Activated gamma-delta T cell treated with anti-CD3 and anti-CD28 coated beads, Interleukin-2, amount 50 U/mL, for 16 hours (primary cell): Measurements from ENCODE around the gene C3orf52.

Source experiments
- DNase-seq: peaks from one replicate; pipeline ENCODE4 v3.0.0-alpha.2; 2020; ENCODE audit warnings: low read depth

Gene C3orf52

DNA sequence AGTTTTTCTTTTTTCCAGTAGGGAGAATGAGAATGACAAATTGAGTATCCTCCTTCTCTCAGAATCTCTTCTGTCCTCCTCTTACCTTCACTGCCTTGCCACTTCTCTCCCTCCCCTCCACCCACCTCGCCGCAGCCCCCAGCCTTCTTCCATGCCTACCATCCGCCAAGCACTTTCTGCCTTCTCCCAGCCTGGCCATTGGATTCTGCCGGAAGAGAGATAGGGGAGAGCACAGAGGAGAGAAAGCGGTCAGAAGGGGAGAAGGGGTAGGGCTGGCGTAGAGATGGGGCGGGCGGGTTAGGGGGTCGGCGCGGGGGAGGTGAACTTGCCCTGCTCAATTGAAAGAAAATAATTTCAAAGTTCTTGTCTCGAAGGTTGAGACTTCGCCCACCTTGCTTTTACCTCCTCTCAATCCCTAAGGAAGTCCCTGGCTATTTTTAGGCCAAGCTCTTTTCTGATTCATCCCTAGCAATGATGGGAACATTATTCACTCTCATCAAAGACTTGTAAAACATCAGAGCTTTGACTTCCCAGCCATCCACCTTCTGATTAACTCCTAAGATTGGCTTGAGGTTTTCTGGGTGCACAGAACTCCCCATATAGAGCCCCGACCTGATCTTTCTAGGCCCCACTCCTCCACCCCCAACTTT lies 811 bp downstream of the C3orf52 start:
- no peak for DNase-seq

DNA sequence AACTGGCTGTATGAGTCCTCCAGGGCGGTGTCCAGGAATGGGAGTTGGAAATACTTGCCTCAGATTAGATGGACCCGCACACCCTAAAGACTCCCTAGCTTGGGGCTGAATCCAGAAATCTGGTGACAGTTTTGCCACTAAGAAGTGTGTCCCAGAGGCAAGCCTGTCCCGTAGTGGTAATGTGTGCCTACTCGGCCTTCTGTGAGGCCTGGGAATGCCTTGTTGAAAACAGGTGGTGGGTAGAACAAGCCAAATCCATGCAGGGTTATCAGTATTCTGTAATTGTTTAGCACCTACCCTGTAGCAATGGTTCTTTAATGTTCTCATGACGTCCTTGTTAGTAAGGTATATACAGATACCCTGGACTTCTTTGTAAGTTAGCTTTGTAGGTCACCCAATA lies 1.6 kb downstream of the C3orf52 start:
- no peak for DNase-seq

DNA sequence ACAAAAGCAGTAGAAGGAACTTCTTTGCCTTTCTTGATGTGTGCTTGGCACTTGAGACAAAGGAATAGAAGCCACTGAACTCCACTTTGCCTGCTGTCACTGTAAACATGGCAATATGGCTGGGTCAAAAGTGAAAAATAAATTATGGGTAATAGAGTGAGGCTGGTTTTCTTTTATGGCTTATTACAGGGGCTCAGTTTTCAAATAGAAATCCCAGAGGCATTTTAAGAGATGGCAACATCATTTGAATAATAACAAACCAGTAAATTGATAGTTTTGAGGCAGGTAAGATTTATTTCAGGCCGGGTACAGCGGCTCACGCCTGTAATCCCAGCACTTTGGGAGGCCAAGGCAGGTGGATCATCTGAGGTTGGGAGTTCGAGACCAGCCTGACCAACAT lies 2.8 kb downstream of the C3orf52 start:
- DNase-seq, result no peak

DNA sequence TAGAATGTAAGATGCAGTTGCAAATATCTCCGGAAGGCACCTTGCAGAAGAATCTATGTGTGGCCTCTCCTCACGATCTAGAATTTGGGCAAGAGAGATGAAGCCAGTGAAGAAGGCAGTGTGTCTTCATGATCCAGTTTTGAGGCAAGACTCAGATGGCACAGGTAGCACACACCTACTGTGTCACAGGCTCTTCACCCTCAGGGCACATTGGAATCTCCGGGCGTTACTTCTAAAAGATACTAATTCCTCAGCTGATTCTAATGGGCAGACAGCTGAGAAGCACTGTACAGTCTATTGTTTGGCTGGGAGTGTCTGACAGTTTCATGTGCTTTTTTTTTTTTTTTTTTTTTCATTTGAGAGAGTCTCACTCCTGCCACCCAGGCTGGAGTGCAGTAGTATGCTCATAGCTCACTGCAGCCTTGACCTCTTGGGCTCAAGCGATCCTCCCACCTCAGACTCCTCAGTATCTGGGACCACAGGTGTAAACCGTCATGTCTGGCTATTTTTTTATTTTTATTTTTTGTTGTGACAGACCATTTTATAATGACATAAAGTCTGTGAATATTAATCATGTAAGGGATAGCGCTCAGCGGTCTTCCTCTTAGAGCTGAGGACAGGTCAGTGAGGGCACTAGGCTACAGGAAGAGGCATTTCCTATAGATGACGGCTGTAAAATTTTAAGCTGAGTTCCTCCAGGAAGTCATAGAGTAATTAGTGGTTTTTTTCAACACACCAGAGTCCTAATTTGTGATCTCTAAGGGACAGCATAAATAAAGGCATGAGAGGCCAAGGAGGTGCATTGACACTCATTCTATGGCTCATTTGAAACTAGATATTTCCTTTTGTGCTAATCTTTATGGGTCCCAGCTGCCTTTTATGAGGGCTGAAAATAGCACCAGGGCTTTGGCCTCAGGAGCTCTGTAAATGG lies 4.0 kb downstream of the C3orf52 start:
- no peak for DNase-seq

DNA sequence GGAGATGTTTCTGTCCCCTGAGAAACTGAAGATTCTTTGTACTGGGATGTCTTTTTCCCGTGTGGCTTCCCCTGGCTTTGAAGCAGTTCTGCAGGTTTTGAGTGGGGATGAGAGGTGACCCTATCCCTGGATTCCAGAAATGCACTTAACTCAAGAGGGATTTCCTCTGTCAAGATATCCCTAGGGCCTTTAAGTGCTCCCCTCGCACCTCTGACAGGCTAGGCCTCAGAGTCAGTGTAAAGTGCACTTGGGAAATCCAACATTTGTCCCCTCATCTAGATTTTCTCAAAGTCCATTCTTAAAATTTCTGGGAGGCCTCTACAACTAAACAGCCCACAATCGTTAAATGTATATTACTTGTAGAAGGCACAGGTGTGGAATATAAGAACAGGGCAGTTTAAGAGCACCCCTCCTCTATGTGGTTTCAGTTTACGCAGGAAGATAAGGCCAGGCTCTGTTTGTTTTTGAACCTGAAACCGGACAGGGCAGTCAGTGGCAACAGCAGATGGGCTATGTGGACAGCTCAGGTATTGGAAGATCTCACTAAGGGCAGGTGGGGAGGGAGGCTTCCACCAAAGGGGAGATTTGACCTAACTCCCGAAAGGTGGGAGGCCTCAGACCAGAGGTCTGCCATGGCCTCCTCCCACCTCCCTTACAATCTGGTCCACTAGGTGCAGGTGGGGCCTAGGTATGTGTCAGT lies 4.8 kb downstream of the C3orf52 start:
- DNase-seq, result no peak

DNA sequence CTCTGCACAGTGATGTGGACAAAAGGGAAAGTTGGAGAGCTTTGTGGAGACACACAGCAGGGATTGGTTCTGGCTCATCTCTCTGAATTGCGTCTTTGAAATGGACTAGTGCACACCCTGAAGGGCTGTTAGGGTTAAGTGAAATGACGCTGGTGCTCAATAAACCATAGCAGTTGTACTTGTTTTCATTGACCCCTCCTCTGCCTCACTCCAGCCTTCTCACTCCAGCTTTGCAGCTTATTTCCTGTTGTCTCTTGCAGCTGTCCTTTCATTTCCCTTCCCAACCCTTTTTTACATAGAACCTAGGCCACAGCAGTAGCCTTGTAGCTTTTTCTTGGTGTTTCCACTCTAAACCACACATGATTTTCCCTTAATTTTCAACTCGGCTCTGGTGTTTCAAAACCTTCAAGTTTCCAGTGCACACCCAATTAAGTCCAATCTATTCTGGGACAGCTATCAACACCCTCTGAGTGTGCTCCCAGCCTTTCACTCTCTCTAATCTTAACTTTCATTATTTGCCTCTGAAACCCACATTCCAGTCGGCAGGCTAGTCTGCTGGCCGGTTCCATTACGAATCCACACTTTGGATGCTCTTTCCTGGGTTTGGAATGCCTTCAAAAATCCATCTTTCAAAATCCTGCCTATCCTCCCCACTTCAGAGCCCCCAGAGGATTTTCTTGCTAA lies 6.4 kb downstream of the C3orf52 start:
- DNase-seq, result no peak

DNA sequence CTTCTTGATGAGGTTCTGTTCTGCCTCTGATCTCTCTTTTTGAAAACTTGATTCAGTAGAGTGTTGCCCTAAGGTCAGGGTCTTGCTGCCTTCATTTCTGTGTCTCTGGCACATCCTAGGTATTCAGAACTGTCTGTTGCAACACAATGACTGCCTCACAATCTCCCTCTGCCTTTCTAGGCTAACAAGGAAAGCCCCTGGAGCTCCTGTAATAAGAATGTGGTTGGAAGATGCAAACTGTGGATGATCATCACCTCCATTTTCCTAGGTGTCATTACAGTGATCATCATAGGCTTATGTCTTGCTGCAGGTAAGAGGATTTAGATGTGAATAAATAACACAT lies 7.0 kb downstream of the C3orf52 start:
- no peak for DNase-seq

DNA sequence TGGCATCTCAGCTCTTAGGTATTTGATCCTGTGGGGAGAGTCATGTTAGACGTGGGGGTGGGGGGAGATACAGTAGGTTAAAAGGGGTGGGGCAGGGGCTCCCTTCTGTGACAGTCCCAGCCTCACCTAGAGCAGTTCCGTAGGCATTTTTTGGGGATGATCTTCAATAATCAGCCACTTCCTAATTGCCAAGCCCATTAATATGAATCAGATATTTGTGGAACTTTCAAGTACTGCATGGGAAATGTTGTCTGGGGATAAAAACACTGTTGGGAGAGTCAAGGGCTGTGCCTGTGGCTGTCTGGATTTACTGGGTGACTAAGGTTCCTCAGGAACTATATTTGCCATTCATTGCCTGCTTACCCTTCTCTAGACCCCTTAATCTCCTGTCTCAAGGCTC lies 9.5 kb downstream of the C3orf52 start:
- no peak for DNase-seq

DNA sequence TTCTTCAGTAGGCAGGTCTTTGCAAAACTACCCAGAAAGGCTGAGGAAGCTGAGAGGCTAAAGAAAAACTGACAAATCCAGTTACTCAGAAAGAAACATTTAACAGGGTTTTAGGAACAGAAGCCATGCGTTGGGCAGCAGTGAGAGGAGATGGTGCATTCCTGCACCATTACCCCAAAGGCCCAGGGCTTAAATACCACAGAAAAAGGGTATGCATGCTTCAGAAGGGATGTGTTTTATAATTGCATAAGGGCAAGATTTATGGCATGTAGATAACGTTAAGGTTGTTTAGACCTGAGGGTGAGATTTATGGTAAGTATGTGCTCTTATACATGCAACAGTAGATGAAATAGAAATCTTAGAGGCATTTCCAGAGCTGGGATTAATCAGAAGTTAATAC lies 10.0 kb downstream of the C3orf52 start:
- no peak for DNase-seq

DNA sequence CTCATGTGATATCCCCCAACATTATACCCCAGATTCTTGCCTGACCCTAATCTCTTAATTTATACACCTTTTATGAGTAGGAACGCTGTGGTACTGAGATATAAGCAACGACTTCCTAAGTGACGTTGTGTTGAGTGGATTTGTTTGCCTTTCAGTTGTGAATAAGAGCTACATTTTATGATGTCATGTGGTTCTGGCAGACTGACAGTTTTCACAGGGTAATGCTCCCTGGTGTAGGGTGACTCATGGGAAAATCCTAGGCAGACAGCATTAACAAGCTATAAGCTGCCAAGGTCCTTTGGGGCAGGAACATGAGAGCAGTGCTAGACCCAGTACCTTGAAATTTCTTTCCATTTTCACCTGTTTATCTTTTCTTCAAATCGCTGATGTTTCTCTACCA lies 11.2 kb downstream of the C3orf52 start:
- DNase-seq, result no peak

DNA sequence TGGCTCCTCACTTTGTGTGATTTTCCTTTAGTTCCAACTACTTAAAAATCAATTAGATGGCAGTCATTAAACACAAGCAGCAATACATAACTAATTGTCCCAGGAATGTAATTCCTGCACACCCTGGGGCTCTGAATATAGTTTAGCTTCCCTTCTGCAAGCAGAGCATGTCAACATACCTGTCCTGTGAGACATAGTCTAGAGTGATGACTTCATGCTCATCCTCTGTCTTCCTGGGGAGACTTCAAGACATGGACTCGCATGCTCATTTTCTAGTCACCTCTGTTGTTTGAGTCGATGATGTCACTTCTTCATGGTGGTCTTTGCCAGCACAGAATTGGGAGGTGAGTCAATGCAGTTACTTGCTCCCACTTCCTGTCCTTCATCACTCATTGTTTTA lies 15.7 kb downstream of the C3orf52 start:
- DNase-seq, result no peak

DNA sequence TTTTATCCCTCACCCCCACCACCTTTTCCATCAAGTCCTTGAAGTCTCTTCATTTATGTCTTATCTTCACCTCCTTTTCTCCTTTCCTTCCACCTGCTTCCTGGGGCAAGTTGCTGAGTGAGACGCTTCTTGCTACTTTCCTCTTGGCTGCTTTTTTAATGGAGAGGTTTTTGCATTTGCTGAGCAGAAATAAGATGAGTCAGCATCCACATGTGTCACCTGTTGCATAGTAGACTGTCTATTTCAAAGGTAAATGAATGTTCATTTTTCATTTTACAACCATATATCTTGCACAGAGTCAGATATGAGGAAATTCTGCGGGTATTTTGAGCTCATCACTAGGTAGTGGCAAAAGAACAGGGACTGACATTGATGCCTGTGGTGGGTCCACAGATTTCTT lies 18.6 kb downstream of the C3orf52 start:
- DNase-seq, result no peak

DNA sequence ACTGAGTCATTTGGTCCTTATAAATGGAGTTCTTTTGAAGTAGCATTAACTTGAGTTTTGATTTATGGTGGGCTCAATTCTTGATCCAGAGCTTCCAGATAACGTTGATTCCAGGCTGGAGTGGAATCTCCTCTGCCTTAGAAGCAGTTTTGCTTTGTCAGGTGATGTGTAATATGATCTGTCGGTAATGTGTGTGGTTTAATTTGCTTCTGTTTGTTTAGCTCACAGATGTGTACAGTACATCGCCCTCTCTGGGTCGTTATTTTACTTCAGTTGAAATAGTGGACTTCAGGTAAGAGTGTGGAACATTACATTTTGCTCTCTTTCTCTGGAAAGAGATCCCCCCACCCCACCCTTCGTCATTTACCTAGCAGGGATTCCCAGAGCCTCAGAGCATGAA lies 23.1 kb downstream of the C3orf52 start:
- no peak for DNase-seq

DNA sequence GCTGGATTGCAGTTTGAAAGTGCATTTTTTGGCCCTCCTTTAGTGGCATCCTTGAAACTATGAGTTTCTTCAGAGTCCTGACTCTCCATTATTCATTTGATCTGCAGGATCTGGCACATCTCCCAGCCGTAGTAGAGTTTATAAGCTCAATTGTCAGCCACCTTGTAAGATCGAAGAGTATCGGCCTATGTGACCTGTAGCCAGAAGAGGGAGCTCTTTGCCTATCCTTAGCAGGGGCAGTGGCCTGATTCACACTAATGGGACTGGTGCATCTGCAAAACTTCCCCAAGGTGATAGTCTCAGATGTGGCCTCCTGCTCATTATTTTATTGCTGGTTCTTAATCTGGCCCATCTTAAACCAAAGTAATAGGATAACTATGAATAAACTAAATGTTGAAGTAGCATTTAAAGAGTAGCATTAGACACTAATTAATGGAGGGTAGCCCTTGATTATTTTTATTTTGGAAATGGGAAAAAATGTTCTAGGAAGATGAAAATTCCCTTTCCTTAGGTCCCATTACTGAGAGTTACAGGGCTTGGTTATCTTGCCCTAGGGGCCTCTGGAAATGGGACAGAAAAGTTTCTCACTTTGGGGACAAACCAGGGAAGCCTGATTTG lies 25.7 kb downstream of the C3orf52 start:
- peak; percentile 36 for DNase-seq

DNA sequence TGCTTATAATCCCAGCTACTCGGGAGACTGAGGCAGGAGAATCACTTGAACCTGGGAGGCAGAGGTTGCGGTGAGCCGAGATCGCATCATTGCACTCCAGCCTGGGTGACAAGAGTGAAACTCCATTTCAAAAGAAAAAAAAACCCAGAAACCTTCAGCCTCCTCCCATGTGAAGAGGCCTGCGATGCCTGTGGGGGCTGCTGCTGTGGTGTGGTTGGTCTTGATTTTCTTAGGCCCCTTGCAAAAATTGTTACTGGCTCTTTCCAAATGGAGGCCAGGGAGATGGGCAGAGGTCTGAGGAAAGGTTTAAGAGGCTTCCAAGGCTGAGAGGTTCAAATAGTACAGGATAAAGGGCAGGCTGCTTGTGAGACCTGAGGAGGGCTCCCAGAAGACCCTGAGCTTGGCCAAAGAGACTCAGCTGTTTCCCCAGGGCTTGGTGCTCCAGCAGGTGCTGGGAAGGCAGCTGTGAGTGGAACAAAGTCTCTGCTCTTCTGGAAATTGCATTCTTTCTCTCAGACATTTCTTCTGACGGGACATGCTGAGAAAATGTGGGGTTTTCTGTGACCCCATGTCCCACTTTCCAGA lies 28.5 kb downstream of the C3orf52 start:
- DNase-seq, result no peak

DNA sequence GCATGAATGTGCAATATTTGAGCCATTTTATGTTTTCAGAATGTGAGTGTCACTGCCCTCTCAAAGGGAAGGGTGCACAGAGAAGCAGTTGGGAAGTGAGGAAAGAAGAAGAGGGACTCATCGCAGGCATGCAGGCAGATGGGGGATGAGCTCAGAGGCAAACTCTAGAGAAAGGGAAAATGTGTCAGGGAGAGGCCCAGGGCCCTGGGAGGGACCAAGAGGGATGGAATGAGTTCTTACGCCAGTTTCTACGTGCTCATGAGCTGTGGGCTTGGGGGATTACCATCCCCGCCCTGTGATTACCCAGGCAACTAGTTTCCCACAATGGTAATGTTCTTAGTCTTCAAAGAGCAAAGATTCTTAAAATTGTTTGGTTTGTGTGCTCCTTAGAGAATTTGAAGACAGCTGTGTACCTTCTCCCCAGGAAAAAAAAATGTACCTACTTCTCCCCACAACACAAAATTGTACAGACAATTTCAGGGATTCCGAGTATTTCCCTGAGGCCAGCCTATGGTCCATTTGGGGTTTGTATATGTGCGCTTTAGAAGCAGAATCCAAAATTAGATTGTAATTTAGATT lies 29.1 kb downstream of the C3orf52 start:
- no peak for DNase-seq

DNA sequence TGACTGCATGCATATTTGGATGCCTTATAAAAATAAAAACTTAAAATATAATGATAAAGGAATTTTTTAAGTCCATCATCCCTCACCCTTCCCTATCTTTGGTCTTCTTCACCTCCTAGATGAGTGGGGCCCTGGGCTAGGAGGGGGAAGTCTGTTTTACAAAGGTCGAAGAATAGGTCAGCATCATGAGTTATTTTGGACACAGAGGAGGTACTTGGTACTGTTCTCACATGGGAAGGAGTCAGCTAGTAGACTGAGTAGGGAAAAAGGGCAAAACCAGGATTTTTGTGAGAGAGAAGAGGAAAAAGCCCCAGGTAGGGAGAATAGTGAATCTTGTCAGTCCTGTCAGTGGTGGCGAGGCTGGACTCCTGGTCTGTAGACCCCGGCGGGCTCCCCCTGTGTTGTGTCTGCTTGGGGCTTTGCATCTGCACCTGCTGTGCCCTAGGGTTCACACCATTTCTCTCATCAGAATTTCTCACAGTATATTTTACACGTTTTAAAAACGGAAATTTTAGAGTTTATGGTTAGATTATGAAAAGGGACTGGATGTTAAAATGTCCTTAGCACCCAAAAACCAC lies 29.7 kb downstream of the C3orf52 start:
- DNase-seq, result no peak

DNA sequence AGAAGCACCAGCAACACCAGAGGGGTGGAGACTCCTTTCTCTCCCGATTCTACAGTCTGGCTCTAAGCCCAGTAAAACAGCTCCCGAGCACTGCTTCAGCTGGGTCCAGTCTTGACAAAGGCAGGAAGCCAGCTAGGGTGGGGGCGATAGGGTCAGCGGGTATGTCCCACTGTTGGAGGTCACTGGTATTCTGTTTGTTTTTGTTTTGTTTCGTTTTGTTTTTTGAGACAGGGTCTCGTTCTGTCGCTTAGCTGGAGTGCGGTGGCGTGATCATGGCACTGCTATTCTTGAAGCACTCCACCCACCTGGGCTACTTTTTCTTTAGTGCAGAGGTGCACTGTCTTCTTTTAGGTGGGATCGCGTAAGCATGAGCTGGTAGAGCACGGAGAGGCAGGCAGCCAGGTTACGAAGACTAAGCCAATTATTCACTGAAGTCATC lies 30.6 kb downstream of the C3orf52 start:
- no peak for DNase-seq

DNA sequence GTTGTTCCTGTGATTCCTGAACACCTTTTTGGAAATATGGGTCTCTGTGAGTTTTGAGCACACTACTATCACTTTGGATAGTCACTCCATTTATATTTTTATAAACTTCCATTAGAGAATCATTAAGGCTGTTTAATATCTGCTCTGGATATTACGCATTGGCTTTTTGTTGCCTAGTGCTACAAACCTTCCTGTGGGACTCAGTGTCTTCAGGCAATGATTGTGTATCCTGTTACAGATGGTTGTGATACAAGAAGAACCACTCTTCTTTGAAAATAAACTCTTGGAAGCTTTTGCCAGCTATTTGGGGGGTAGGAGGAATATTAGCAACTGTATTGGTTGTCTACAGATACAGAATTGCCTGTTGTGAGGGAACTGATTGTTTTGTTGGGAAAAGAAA lies 31.2 kb downstream of the C3orf52 start:
- no peak for DNase-seq

DNA sequence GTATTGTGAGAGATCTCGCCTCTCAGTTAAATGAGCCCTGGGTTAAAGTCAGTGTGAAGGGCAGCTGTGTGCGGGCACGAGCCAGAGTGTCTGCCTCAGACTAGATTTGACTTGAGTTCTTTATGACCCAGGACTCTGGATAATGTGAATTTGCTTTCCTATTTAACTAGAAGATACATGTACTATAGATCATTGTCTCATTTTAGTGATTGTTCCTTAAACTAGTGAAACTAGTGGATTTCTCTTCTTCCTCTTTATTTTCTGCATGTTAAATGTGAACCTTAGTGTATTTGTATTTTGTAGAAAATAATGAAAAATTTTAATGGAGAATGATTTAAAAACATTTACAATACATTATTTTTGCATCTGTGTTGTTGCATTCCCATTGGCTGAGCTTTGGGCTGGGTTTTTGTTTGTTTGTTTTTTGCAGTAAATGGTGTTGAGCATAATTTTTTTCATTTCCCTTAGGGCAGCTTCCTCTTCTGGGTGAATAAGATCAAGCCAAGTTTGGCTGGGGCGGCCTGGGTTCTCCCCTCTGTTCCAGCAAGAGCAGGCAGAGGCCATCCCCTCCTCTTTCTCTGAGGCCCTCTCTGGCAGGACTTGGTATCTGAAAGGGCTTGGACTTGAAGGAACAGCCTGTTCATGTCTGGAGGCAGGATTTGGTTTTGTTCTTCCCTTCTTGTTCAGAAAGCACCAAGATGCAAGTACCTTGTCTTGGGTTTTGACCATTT lies 31.8 kb downstream of the C3orf52 start:
- DNase-seq, result no peak
